Kidney epithelial cell (primary cell): ENCODE data around the gene GRID1. TPM values are rescaled to one million over a fixed set of nuclear protein-coding genes. Genes with fewer than 3 reads are reported as not detected.

Source experiments
- DNase-seq: peaks from one replicate; pipeline ENCODE4 v3.0.0-alpha.2; 2010; ENCODE audit warnings: low read depth
- H3K27me3 ChIP-seq: 2 replicates; pipeline ENCODE4 v1.6.0; 2011; ENCODE audit warnings: low read length; ENCODE audit not compliant: control insufficient read depth, insufficient read depth
- H3K36me3 ChIP-seq: 2 replicates; pipeline ENCODE4 v1.5.1; 2011; ENCODE audit warnings: low read length; ENCODE audit not compliant: control insufficient read depth, insufficient read depth
- H3K4me3 ChIP-seq: 2 replicates; pipeline ENCODE4 v1.5.1; 2011; ENCODE audit warnings: low read depth, mild to moderate bottlenecking, control low read depth, low read length
- CTCF ChIP-seq: IDR thresholded peaks from 2 replicates; pipeline ENCODE4 v1.5.1; 2011; ENCODE audit warnings: mild to moderate bottlenecking, moderate library complexity, low read length, control low read depth, inconsistent platforms; ENCODE audit not compliant: insufficient read depth, poor library complexity, severe bottlenecking
- total RNA-seq: library from RNA; depleted of rRNA; stranded (reverse); fragments of >200 nt; gene quantifications from 2 replicates; pipeline ENCODE4 v1.2.3, GENCODE V29; 2015

Gene GRID1
- total RNA-seq, 1 donor from 2014 or later: 0.33 TPM

- TF ChIP-seq CTCF: no peak
- no peak overlapping the region for H3K4me3 ChIP-seq
- no peaks in the 10 kb centered on the region for H3K27me3 ChIP-seq
- no peak for DNase-seq
- H3K36me3 ChIP-seq: no peaks in the 10 kb centered on the region
Measured at GRCh38 chr10:85661123-85661522, 705.5 kb downstream of the GRID1 start.

- Histone ChIP-seq H3K4me3 (no peak overlapping the region), H3K36me3 (no peaks in the 10 kb centered on the region), H3K27me3 (no peaks in the 10 kb centered on the region)
- TF ChIP-seq CTCF: no peak
- no peak for DNase-seq
Measured at GRCh38 chr10:85659331-85659730, 707.3 kb downstream of the GRID1 start.

- no peak overlapping the region for H3K4me3 ChIP-seq
- DNase-seq: no peak
- H3K27me3 ChIP-seq: no peaks in the 10 kb centered on the region
- H3K36me3 ChIP-seq: no peaks in the 10 kb centered on the region
- TF ChIP-seq CTCF: no peak
Measured at GRCh38 chr10:85658518-85658917, 708.1 kb downstream of the GRID1 start.

- Histone ChIP-seq H3K36me3 (no peaks in the 10 kb centered on the region), H3K27me3 (no peaks in the 10 kb centered on the region), H3K4me3 (no peak overlapping the region)
- TF ChIP-seq CTCF: no peak
- DNase-seq: no peak
Measured at GRCh38 chr10:85657476-85658113, 709.0 kb downstream of the GRID1 start.

GRCh38 chr10:85655411-85655810, 711.2 kb downstream of the GRID1 start:
- TF ChIP-seq CTCF: no peak
- Histone ChIP-seq H3K36me3 (no peaks in the 10 kb centered on the region), H3K4me3 (no peak overlapping the region), H3K27me3 (no peaks in the 10 kb centered on the region)
- DNase-seq: no peak

GRCh38 chr10:85651497-85651882, 715.1 kb downstream of the GRID1 start:
- no peak for TF ChIP-seq CTCF
- DNase-seq: peak; percentile 38
- Histone ChIP-seq H3K36me3 (no peaks in the 10 kb centered on the region), H3K4me3 (no peak overlapping the region), H3K27me3 (no peaks in the 10 kb centered on the region)
